GM23338 (cell line): ENCODE results near the gene OSBPL3. TPM values are rescaled to one million over a fixed set of nuclear protein-coding genes. Genes with fewer than 3 reads are reported as not detected.

Source experiments
- ATAC-seq: fragments of 200-7000 bp; cut with Tn5 transposase; 3 replicates; pipeline ENCODE4 v1.9.1; 2020
- DNase-seq: peaks from one replicate; pipeline ENCODE4 v3.0.0-alpha.2; 2015; ENCODE audit warnings: low spot score
- H2AFZ ChIP-seq: fragments of 200-600 bp; sonication (generic); 2 replicates; pipeline ENCODE4 v1.8.0; 2016; ENCODE audit warnings: antibody characterized with exemption, mild to moderate bottlenecking, moderate library complexity
- H3F3A ChIP-seq: fragments of 200-600 bp; sonication (generic); replicated peaks from 2 replicates; pipeline ENCODE4 v1.8.0; 2017; ENCODE audit warnings: antibody characterized with exemption, mixed run types, low read depth
- H3K27ac ChIP-seq: fragments of 200-600 bp; sonication (generic); 2 replicates; pipeline ENCODE4 v1.6.1; 2016; ENCODE audit warnings: low read depth
- H3K27me3 ChIP-seq: fragments of 200-600 bp; sonication (generic); 2 replicates; pipeline ENCODE4 v1.8.0; 2016; ENCODE audit warnings: mild to moderate bottlenecking, mixed run types, moderate library complexity; ENCODE audit not compliant: insufficient read depth
- H3K36me3 ChIP-seq: fragments of 200-600 bp; sonication (generic); 2 replicates; pipeline ENCODE4 v1.8.0; 2016; ENCODE audit warnings: mild to moderate bottlenecking; ENCODE audit not compliant: insufficient read depth
- H3K4me1 ChIP-seq: fragments of 200-600 bp; sonication (generic); 2 replicates; pipeline ENCODE4 v1.8.0; 2016; ENCODE audit warnings: mild to moderate bottlenecking, moderate library complexity; ENCODE audit not compliant: insufficient read depth
- H3K4me2 ChIP-seq: fragments of 200-600 bp; sonication (generic); 2 replicates; pipeline ENCODE4 v1.7.1; 2017; ENCODE audit warnings: mixed run types
- H3K4me3 ChIP-seq: fragments of 200-600 bp; sonication (generic); 2 replicates; pipeline ENCODE4 v1.6.1; 2016; ENCODE audit warnings: mixed run types
- H3K79me2 ChIP-seq: fragments of 200-600 bp; sonication (generic); replicated peaks from 2 replicates; pipeline ENCODE4 v1.8.0; 2017; ENCODE audit warnings: mild to moderate bottlenecking; ENCODE audit not compliant: insufficient read depth
- H3K9me2 ChIP-seq: fragments of 200-600 bp; sonication (generic); 2 replicates; pipeline ENCODE4 v1.8.0; 2017; ENCODE audit not compliant: insufficient read depth
- H4K20me1 ChIP-seq: fragments of 200-600 bp; sonication (generic); replicated peaks from 2 replicates; pipeline ENCODE4 v1.8.0; 2017; ENCODE audit warnings: mild to moderate bottlenecking; ENCODE audit not compliant: insufficient read depth
- H3K27ac Mint-ChIP-seq: 2 replicates; pipeline ENCODE4 v1.8.0; 2020; ENCODE audit warnings: inconsistent platforms, mild to moderate bottlenecking, moderate library complexity, mixed read lengths
- H3K27me3 Mint-ChIP-seq: 3 replicates; pipeline ENCODE4 v1.8.0; 2022; ENCODE audit warnings: low read depth, mild to moderate bottlenecking, moderate library complexity, mixed read lengths, inconsistent platforms; ENCODE audit not compliant: insufficient read depth, poor library complexity
- H3K36me3 Mint-ChIP-seq: 3 replicates; pipeline ENCODE4 v1.8.0; 2021; ENCODE audit warnings: low read depth, mild to moderate bottlenecking, inconsistent platforms, moderate library complexity, mixed read lengths
- H3K4me1 Mint-ChIP-seq: 3 replicates; pipeline ENCODE4 v1.8.0; 2020; ENCODE audit warnings: mild to moderate bottlenecking, inconsistent platforms, mixed read lengths
- H3K4me3 Mint-ChIP-seq: 3 replicates; pipeline ENCODE4 v1.8.0; 2021; ENCODE audit warnings: moderate library complexity, mild to moderate bottlenecking, inconsistent platforms, mixed read lengths
- H3K9me3 Mint-ChIP-seq: 3 replicates; pipeline ENCODE4 v1.8.0; 2020; ENCODE audit warnings: moderate library complexity, mild to moderate bottlenecking, inconsistent platforms, mixed read lengths
- EZH2 ChIP-seq: fragments of 200-600 bp; sonication (generic); IDR thresholded peaks from one replicate; pipeline ENCODE4 v1.8.0; 2017; ENCODE audit warnings: antibody characterized with exemption, mild to moderate bottlenecking, low read depth; ENCODE audit not compliant: unreplicated experiment
- EZH2phosphoT487 ChIP-seq: fragments of 200-600 bp; sonication (generic); IDR thresholded peaks from one replicate; pipeline ENCODE4 v1.8.1; 2018; ENCODE audit warnings: antibody characterized with exemption; ENCODE audit not compliant: unreplicated experiment
- POLR2AphosphoS5 ChIP-seq: IDR thresholded peaks from 2 replicates; pipeline ENCODE4 v1.6.1; 2016; ENCODE audit warnings: antibody characterized with exemption, low read depth
- polyA plus RNA-seq: library from polyadenylated mRNA; unstranded; fragments of >200 nt; fragmentation: Nextera tagmentation; extraction: Ambion mirVana; gene quantifications from 2 replicates; pipeline ENCODE4 v1.2.1, GENCODE V29; 2016
- total RNA-seq: library from RNA; depleted of rRNA; stranded (reverse); fragments of >200 nt; shearing (Covaris generic); gene quantifications from 2 replicates; pipeline ENCODE4 v1.2.3, GENCODE V29; 2014
- TF ChIP-seq, protein P1 (sequence below), 2 experiments: fragments of 200-600 bp in 1 of 2; sonication (generic) in 1 of 2; conservative IDR thresholded peaks; 2 replicates each; pipeline versions ENCODE4 v1.5.1 to v1.6.1; 2016 to 2017; ENCODE audit warnings: antibody characterized with exemption in 2 of 2, low read depth in 2 of 2, mild to moderate bottlenecking in 2 of 2, moderate library complexity in 1 of 2
- TF ChIP-seq, protein P2 (sequence below): IDR thresholded peaks from one replicate; pipeline ENCODE4 v1.6.1; 2018; ENCODE audit warnings: antibody characterized with exemption; ENCODE audit not compliant: unreplicated experiment

Gene OSBPL3
- total and polyA plus RNA-seq, 2 experiments from 2014 or later, result 7.2 to 15.7 TPM

DNA sequence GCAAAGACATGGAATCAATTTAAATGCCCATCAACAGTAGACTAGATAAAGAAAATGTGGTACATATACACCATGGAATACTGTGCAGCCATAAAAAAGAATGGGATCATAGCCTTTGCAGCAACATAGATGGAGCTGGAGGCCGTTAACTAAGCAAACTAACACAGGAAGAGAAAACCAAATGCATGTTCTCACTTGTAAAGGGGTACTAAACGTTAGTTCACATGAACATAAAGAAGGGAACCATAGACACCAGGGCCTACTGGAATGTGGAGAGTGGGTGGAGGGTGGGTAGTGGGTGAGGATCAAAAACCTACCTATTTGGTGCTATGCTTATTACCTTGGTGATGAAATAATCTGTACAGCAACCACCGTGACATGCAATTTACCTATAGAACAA lies 144.3 kb downstream of the OSBPL3 start:
- no peak for ATAC-seq
- H3K9me3 Mint-ChIP-seq, result no peaks in the 10 kb centered on the region
- Histone ChIP-seq H3K4me1 (no peaks in the 10 kb centered on the region), H4K20me1 (no peaks in the 10 kb centered on the region; the same call in 1 of the 2 replicates), H2AFZ (no peak overlapping the region), H3F3A (no peaks in the 10 kb centered on the region), H3K36me3 (no peaks in the 10 kb centered on the region), H3K27me3 (no peaks in the 10 kb centered on the region), H3K27ac (no peak overlapping the region), H3K79me2 (no peaks in the 10 kb centered on the region), H3K9me2 (no peaks in the 10 kb centered on the region), H3K4me2 (no peak overlapping the region), H3K4me3 (no peak overlapping the region)
- no peaks in the 10 kb centered on the region for H3K27me3 Mint-ChIP-seq
- no peaks in the 10 kb centered on the region for H3K36me3 Mint-ChIP-seq
- H3K4me3 Mint-ChIP-seq, result no peak overlapping the region
- no peak for DNase-seq
- H3K27ac Mint-ChIP-seq, result no peak overlapping the region
- no peaks in the 10 kb centered on the region for H3K4me1 Mint-ChIP-seq
- TF ChIP-seq EZH2phosphoT487, result no peak
- no peak for TF ChIP-seq EZH2
- TF ChIP-seq POLR2AphosphoS5, result no peak

DNA sequence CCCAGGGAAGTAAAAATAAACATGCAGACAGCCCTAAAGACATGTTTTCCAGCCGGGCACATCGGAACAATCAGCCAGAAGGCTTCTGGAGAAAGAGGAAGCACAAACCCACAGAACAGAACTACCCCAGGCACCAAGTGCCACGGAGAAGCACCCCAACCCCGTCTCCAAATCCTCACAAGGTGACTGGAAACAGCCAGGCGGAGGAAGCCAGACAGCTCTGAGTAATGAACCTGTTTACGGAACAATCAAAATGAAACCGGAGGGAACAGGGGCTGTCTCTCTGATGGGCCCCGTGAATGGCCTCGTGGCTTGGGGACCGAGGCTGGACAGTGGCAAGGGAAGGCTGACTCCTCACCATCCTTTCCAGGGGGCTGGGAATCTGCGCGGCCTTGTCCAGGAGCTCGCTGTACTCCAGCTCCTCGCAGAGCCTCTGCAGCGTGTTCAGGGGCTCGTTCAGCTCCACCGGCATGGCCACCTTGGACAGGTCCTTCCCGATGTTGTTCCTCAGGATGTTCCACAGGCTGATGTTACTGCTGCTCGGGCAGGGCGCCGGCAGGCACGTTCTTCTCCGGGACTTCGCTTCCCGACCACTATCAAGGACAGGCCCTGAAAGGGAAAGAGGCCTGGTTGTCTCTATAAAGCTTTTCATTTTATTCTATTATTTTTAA lies 145.7 kb downstream of the OSBPL3 start:
- Histone ChIP-seq H3K36me3 (no peaks in the 10 kb centered on the region), H3K4me2 (no peak overlapping the region), H4K20me1 (no peaks in the 10 kb centered on the region; the same call in 1 of the 2 replicates), H3F3A (no peaks in the 10 kb centered on the region), H3K4me3 (no peak overlapping the region), H3K27me3 (no peaks in the 10 kb centered on the region), H3K27ac (no peak overlapping the region; the same call in 1 of the 2 replicates), H2AFZ (no peak overlapping the region), H3K79me2 (no peaks in the 10 kb centered on the region), H3K9me2 (no peaks in the 10 kb centered on the region), H3K4me1 (no peaks in the 10 kb centered on the region)
- no peaks in the 10 kb centered on the region for H3K9me3 Mint-ChIP-seq
- H3K27me3 Mint-ChIP-seq, result no peaks in the 10 kb centered on the region
- H3K27ac Mint-ChIP-seq, result no peak overlapping the region
- no peaks in the 10 kb centered on the region for H3K36me3 Mint-ChIP-seq
- TF ChIP-seq, protein P1, sequence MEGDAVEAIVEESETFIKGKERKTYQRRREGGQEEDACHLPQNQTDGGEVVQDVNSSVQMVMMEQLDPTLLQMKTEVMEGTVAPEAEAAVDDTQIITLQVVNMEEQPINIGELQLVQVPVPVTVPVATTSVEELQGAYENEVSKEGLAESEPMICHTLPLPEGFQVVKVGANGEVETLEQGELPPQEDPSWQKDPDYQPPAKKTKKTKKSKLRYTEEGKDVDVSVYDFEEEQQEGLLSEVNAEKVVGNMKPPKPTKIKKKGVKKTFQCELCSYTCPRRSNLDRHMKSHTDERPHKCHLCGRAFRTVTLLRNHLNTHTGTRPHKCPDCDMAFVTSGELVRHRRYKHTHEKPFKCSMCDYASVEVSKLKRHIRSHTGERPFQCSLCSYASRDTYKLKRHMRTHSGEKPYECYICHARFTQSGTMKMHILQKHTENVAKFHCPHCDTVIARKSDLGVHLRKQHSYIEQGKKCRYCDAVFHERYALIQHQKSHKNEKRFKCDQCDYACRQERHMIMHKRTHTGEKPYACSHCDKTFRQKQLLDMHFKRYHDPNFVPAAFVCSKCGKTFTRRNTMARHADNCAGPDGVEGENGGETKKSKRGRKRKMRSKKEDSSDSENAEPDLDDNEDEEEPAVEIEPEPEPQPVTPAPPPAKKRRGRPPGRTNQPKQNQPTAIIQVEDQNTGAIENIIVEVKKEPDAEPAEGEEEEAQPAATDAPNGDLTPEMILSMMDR (conservative IDR thresholded peaks at IDR 0.05; ENCODE audit: low read depth in 2 of 2), result no peak
- TF ChIP-seq, protein P2, sequence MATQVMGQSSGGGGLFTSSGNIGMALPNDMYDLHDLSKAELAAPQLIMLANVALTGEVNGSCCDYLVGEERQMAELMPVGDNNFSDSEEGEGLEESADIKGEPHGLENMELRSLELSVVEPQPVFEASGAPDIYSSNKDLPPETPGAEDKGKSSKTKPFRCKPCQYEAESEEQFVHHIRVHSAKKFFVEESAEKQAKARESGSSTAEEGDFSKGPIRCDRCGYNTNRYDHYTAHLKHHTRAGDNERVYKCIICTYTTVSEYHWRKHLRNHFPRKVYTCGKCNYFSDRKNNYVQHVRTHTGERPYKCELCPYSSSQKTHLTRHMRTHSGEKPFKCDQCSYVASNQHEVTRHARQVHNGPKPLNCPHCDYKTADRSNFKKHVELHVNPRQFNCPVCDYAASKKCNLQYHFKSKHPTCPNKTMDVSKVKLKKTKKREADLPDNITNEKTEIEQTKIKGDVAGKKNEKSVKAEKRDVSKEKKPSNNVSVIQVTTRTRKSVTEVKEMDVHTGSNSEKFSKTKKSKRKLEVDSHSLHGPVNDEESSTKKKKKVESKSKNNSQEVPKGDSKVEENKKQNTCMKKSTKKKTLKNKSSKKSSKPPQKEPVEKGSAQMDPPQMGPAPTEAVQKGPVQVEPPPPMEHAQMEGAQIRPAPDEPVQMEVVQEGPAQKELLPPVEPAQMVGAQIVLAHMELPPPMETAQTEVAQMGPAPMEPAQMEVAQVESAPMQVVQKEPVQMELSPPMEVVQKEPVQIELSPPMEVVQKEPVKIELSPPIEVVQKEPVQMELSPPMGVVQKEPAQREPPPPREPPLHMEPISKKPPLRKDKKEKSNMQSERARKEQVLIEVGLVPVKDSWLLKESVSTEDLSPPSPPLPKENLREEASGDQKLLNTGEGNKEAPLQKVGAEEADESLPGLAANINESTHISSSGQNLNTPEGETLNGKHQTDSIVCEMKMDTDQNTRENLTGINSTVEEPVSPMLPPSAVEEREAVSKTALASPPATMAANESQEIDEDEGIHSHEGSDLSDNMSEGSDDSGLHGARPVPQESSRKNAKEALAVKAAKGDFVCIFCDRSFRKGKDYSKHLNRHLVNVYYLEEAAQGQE, result peak; percentile 49
- ATAC-seq (peak; percentile 42), DNase-seq (peak; percentile 11)
- no peaks in the 10 kb centered on the region for H3K4me1 Mint-ChIP-seq
- no peak overlapping the region for H3K4me3 Mint-ChIP-seq
